HG02759 (cell line): Measurements from ENCODE around the gene CENPB.

Experiments used
- ATAC-seq: cut with Tn5 transposase; IDR thresholded peaks from one replicate; pipeline ENCODE4 v1.9.1; 2021; ENCODE audit warnings: mild to moderate bottlenecking, moderate library complexity; ENCODE audit not compliant: unreplicated experiment

CENPB gene

GRCh38 chr20:3767427-3768341 lies 18.9 kb downstream of the CENPB start, which contains the start of gene ADISSP:
Gene ADISSP, minus strand, starts transcription at chr20:3767753. Its CDS starts 7,653 bp downstream, at chr20:3760100.
- peak; percentile 93 for ATAC-seq

DNA sequence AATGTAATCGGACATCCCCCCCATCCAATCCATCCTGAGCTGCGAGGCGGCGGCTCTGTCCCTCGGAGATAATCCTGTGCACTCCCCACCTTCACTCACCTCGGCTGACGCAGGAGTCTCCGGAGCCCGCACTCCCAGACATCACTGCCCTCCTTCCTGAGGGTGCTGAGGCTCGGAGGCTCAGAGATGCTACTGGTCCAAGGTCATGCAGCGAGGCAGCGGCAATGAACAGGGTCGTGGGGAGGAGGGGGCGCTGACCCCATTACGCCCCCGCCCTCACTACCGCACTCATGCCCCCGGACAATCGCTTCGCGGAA lies 19.5 kb downstream of the CENPB start:
- no peak for ATAC-seq

DNA sequence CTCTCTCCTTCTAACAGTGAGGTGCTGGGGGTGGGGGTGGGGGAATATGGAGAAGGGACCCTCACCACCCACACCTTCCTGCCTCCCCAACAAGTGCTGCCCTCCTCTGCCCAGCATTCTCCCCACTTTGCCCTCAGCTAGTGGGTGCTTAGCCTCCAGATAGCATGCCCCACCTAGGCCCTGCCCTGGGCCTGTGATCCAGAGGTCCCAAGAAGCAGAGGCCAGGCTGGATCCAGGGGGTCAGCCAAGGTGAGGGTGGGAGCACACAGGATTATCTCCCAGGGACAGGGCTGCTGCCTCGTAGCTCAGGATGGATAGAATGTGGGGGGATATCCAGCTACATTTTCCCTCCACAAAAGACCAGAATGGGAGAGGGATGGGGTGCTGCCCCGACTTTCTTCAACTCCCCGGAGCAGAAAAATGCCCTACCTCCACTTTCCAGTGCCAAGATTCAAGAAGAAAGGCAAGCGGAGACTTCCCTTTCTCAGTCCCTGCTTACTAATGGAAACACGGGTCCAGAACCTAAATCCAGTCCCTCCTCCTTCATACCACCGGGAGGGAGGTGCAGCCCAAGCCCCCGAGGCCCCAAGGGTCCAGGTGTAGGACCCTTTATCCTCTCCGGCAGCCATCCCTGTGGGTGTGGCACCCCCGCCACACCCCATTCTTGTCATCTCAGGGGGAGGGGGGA lies 20.0 kb downstream of the CENPB start:
- ATAC-seq = no peak

DNA sequence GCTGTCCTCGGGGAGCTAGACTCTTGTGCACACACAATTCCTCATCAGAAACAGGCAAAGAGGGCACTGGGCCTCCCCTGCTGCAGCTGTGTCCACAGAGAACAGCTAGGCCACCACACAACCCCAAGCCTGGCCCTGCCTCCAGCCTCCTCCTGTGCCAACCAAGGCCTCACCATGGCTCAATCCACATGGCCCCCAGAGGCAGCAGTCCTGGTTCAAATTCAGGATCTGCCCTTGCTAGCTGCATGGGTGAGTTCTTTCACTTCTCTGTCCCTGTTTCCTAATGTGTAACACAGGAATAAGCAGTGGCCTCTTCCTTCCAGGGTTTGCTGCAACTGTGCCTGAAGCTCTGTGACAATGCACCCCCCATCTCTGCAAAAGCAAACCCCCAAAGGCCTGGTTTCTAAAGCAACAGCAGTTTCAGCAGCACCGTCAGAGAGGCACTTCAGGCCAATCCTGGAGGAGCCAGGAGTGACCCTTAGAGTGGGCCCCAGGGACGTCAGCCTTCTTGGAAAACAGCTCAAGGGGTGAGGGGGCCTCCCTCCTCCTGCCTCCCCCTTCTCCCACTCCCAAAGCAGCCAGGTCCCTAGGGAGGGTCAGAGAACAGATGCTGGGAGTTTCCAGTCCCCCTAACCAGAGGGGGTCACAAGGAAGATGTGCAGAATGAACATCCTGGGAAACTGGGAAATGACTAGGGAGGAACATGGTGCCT lies 21.2 kb downstream of the CENPB start:
- ATAC-seq = no peak

- ATAC-seq = no peak
Observed at GRCh38 chr20:3764659-3765058, 21.9 kb downstream of the CENPB start.

GRCh38 chr20:3763671-3764601 lies 22.6 kb downstream of the CENPB start:
- ATAC-seq = no peak

- ATAC-seq = no peak
Observed at GRCh38 chr20:3760655-3761348, 25.7 kb downstream of the CENPB start.

DNA sequence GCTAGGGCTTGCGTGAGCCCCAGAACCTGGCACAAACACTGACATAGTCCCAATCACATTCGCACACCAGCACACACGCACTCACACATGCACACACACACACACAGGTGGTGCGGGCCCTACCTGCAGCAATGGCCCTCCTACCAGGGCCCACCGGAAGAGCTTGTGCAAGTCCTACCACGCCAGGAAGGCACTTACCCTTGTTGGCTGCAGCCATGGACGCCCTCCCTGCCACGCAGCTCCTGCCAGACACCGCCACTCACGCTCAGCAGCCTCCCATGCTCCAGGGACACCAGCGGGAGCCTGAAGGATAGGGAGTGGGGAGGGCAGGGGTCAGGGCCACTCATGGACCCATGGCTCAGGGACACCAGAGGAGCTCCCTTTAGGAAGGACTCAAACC lies 26.7 kb downstream of the CENPB start:
- ATAC-seq = no peak

- ATAC-seq = no peak
Observed at GRCh38 chr20:3759316-3759823, 27.2 kb downstream of the CENPB start.

DNA sequence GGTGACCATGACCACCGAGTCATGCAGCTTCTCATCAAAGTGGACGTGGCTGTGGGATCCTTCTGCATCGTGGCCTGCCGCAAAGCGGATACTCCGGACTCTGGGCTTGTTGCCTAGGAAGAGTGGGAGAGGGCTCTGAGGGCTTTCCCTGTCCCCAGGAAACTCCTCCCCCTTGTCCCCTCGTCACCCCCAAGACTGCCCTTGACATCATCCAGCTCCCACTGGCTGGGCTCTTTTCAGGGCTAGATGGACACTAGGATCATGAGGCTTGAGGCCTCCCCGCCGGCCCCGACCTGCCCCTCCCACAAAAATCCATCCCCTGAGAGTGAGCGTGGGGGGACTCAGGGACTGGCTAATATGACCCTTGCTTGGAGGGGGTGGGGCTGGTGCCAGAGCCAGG lies 28.0 kb downstream of the CENPB start:
- ATAC-seq = no peak

- no peak for ATAC-seq
Observed at GRCh38 chr20:3757268-3757667, 29.3 kb downstream of the CENPB start.

- no peak for ATAC-seq
Observed at GRCh38 chr20:3755814-3756480, 30.6 kb downstream of the CENPB start.

DNA sequence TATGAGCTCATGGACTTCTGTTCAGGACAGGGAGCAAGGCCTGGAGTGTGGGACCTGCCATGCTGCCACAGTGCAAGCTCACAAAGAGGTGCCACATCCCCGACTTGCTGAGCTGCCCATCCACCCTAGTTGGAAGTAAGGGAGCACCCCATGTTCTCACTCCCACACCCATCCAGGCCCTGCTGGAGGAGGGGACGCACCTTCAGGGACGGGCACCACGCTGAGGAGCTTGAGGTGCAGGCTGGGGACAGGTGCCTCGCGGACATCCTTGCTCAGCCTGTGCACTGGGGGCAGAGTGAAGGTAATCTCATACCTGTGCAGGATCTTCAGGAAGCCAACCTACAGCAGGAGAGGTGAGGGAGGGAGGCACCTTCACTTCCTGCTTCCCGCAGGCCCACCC lies 31.3 kb downstream of the CENPB start:
- no peak for ATAC-seq

DNA sequence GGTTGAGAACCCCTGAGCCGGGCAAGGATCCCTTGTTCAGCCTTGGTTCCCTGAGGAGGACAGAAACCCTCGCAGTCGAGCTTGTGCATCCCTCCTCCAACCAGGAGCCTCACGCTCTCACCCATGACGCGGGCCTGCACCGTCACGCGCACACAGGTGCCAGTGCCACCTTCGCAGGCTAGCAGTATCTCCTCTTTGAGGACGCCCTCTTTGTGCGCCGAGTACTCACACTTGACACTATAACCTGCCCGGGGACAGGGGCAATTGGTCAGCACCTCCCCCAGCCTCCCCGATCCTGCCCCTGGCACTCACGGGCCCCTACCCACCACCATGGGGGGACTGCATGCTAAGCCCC lies 32.3 kb downstream of the CENPB start:
- ATAC-seq = no peak

GRCh38 chr20:3753501-3754275 lies 32.9 kb downstream of the CENPB start:
- ATAC-seq = no peak

DNA sequence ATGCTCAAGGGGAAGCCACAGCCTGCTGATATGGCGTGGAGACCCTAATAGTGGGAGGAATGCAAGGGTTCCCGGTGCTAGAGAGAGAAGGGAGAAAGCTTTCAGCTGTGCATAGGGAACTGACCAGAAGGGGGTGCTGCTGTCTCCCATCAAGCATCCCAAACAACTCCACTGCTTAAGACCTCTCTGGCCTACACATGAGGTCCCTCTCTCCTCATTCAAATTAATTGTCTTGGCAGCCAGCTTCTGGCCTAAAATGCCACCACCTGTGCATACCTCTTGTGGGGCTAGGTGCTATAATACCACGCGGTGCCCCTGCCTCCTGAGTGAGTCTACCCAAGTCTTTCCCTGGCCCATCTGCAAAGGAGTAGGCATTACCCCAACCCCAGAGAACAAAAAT lies 33.4 kb downstream of the CENPB start:
- no peak for ATAC-seq

DNA sequence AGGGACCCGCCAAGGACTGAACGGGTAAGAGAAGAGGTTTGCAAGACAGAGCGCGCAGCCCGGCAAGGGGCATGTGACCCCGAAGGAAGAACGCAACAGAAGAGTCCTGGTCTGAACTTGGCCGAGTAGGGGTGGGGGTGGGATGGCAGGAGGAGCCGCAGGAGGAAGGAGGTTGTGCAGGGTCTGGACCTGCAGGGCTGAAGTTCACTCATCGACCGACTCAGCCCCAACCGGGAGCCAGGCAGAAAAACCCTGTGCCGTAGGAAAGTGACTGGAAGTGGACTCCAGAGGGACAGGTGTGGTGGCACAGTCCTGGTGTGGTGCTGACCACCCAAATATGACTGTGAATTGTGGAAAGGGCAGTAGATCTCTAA lies 34.2 kb downstream of the CENPB start:
- ATAC-seq = no peak

- peak; percentile 56 for ATAC-seq
Observed at GRCh38 chr20:3751675-3752385, 34.7 kb downstream of the CENPB start.
